ENCODE results near the gene GMDS.

- TF ChIP-seq CTCF (IDR thresholded peaks at IDR 0.05) (no peak), POLR2A (IDR thresholded peaks at IDR 0.05) (no peak)
These were observed 144.2 kb downstream of the GMDS start for GRCh38 chr6:2101213-2101612.

Data from Peyer's patch (tissue), 4 donors.